ENCODE results near the gene KCNAB3. TPM values are rescaled to one million over a fixed set of nuclear protein-coding genes. Genes with fewer than 3 reads are reported as not detected.

Gene KCNAB3
- total and polyA plus RNA-seq, 11 donors, result 0.19 to 1.7 (median 0.38) TPM; not detected in 2

GRCh38 chr17:7932949-7933348, 3.3 kb upstream of the KCNAB3 start:
- intact Hi-C loops (cut with DNase I), result loop anchor here in 3 of 10 donors (2.0 to 5.0 kb wide), 4 partner anchors 44 to 59 kb away; partner anchors contain the start of gene CHD3 (in 2 of the 3)
- WGBS, 4 donors, result 14 to 27% (median 15%) methylated on average over 16 of the region's 16 CpGs
- no peaks in the 10 kb centered on the region for H3K27me3 ChIP-seq

DNA sequence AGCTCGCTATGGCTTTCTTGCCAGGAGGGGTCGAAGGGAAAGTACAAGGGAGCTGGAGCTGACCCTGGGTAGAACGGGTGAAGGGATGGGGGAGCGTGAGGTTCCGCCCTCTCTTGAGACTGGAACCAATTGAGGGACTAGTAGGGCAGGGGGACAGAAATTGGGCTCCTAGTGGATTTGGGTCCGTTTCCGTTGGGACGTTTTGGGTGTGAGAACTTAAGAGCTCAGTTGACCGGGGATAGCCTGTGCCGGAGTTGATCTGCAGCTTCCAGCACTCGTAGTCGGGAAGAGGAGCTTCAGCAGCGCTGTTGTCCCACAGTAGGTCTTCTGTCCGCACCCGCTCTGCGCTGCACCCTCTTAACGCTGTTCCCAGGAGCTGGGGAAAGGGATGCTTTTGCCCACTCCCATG, 2.8 kb upstream of the KCNAB3 start:
- no peak for DNase-seq
- WGBS, 4 donors, result 0 to 1% (median 0%) methylated on average over 17 of the region's 17 CpGs
- Histone ChIP-seq H3K9me3 (no peaks in the 10 kb centered on the region), H3K4me1 (peaks cover 2 to 30% (median 19%) of the 10 kb centered on the region in 12 donors), H3K27me3 (no peaks in the 10 kb centered on the region), H3K36me3 (peaks cover 0 to 37% (median 25%) of the 10 kb centered on the region in 9 donors), H3K4me3 (peak overlapping the region; percentile 65 to 97 (median 80)), H3K27ac (peak overlapping the region in 11 of 12 donors; percentile 23 to 88 (median 80))
- ATAC-seq, result peak; percentile 8 to 36 (median 24)
- no peak for TF ChIP-seq POLR2A (IDR thresholded peaks at IDR 0.05)
- no peak for TF ChIP-seq CTCF (IDR thresholded peaks at IDR 0.05)
- intact Hi-C loops (cut with DNase I), result loop anchor here in 3 of 10 donors (2.0 to 5.0 kb wide), 4 partner anchors 44 to 60 kb away; partner anchors contain the start of gene CHD3 (in 2 of the 3)

More at GRCh38 chr17:7932949-7933348, 3.3 kb upstream of the KCNAB3 start:
- Histone ChIP-seq H3K36me3 (peaks cover 0 to 40% (median 29%) of the 10 kb centered on the region in 9 donors), H3K4me1 (peaks cover 2 to 30% (median 19%) of the 10 kb centered on the region in 12 donors), H3K27ac (peak overlapping the region in 7 of 12 donors; percentile 23 to 88 (median 81)), H3K4me3 (peak overlapping the region; percentile 65 to 97 (median 80)), H3K9me3 (no peaks in the 10 kb centered on the region)
- DNase-seq (peak in 2 of 5 donors; percentile 36 to 46), ATAC-seq (peak in 1 of 4 donors; percentile 4)
- no peak for TF ChIP-seq POLR2A (IDR thresholded peaks at IDR 0.05)
- no peak for TF ChIP-seq CTCF (IDR thresholded peaks at IDR 0.05)

GRCh38 chr17:7931709-7932482, 2.2 kb upstream of the KCNAB3 start, which contains the start of the genes CNTROB and TRAPPC1:
Gene CNTROB, plus strand, starts transcription at chr17:7932206. Its CDS starts 874 bp downstream, at chr17:7933080.
Gene TRAPPC1, minus strand, starts transcription at chr17:7931946. Its CDS starts 117 bp downstream, at chr17:7931829.
- Histone ChIP-seq H3K4me3 (peak within 1 kb of the TSS; percentile 65 to 97 (median 80)), H3K36me3 (peaks cover 0 to 31% (median 19%) of the 10 kb centered on the region in 9 donors), H3K9me3 (no peaks in the 10 kb centered on the region), H3K4me1 (peaks cover 2 to 30% (median 19%) of the 10 kb centered on the region in 12 donors), H3K27me3 (no peaks in the 10 kb centered on the region), H3K27ac (peak within 1 kb of the TSS in 11 of 12 donors; percentile 52 to 88 (median 80))
- 0% methylated on average over 38 to 55 of the region's 55 CpGs for WGBS, 4 donors
- intact Hi-C loops (cut with DNase I), result loop anchor here in 3 of 10 donors (2.0 to 5.0 kb wide), 4 partner anchors 43 to 60 kb away; partner anchors contain the start of gene CHD3 (in 2 of the 3)
- peak; percentile 99 to 100 (median 99) for ATAC-seq
- DNase-seq, result peak; percentile 100
- no peak for TF ChIP-seq CTCF (IDR thresholded peaks at IDR 0.05)
- TF ChIP-seq POLR2A (IDR thresholded peaks at IDR 0.05), result peak in 1 of 2 donors; percentile 73
